NCI-H2227 treated with DMSO at 0.1 percent for 48 hours (cell line): ENCODE results near the gene KHNYN.
A peak's percentile ranks its signal among the peaks of the same experiment; 100 is the strongest.

Experiments used
- DNase-seq: peaks from one replicate; lab custom pipeline; 2025; lab: John Stamatoyannopoulos, UW

Gene KHNYN

GRCh38 chr14:24422694-24423601 lies 6.8 kb upstream of the KHNYN start:
- no peak for DNase-seq

DNA sequence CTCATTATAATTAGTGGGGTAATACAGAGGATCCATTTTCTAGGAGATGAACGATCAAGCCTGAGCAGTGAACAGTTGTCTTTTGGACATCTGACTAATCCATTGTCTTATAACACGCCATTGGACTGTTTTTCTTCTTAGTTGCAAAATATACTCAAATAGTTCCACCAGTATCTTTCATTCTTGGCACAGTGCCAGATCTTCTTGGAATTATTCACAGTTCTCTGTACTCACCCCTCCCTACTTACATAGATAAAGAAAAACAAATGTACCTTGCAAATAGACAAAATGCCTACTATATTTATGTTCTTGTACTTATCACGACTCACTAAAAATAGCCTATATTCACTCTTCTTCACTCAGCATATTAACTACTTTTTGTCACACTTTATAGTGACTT lies 4.0 kb upstream of the KHNYN start:
- DNase-seq: peak; percentile 11

- DNase-seq: no peak
Observed at GRCh38 chr14:24426150-24426911, 3.4 kb upstream of the KHNYN start.

- no peak for DNase-seq
Observed at GRCh38 chr14:24426912-24427536, 2.7 kb upstream of the KHNYN start.

- DNase-seq: no peak
Observed at GRCh38 chr14:24427537-24428508, 1.9 kb upstream of the KHNYN start.

DNA sequence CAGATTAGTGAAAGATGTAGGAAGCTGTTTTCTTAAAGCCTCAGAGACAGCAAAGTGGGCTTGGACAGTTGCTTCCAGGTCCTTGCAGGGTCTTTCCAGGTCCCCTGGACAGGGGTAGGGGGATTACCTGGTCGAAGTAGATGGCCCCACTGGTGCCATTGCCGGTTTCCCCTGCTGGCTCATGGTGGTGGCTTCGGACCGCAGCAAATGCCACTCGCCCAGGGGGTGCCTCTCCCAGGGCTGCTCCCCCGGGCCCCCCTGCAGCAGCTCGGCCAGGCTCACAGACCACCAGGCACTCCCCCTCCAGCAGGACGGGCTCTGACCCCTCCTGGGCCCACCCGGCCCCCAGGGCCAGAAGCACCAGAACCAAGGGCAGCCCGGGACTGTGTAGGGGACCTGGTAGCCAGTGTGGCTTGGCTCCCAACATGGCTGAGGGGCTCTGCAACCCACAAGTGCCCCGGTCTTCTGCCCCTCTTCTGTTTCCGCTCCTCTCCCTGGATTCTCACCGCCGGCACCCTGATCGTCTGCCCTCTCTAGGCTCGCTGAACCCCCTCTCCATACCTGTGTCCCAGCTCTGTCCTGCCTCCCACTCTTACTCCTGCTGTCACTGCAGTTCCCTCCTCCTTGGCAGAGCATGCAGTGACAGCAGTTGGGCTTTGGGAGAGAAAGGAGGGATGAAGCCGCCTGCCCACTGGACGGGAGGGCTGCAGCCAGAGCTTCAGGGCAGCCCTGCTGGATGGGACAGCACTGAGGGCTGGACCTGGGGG lies 943 bp upstream of the KHNYN start:
- DNase-seq: no peak

GRCh38 chr14:24430143-24430681 lies 458 bp downstream of the KHNYN start:
- peak; percentile 54 for DNase-seq

DNA sequence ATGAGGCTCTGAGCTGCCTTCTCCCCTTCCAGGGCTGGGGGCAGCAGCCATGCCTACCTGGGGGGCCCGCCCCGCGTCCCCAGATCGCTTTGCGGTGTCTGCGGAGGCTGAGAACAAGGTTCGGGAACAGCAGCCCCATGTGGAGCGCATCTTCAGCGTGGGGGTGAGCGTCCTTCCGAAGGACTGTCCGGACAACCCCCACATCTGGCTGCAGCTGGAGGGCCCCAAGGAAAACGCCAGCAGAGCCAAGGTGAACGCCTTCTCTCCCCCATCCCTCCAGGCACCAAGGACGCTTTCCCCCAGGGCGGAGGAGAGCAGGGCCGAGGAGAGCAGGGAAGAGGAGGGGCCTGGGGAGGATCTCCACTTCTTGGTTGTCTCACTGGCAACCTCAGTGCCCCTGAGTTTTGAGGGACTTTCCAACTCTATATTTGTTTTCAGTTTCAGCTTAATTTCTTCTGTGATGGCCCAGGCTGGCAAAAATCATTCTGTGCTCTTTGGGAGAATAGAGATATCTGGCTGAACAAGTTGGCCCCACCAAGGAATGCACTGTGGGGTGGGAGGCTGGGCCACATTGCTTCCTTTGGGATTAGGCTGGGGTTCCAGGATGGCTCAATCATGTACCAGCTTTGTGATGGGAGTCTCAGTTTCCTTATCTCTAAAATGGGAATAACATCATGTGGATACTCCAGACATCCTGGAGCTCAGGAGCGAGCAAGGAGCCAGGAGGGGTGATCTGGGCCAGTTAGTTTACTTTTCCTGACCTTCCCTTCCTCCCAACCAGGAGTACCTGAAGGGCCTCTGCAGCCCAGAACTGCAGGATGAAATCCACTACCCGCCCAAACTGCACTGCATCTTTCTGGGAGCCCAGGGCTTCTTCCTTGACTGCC lies 1.2 kb downstream of the KHNYN start:
- no peak for DNase-seq

- peak; percentile 86 for DNase-seq
Observed at GRCh38 chr14:24431569-24432258, 2.0 kb downstream of the KHNYN start.

DNA sequence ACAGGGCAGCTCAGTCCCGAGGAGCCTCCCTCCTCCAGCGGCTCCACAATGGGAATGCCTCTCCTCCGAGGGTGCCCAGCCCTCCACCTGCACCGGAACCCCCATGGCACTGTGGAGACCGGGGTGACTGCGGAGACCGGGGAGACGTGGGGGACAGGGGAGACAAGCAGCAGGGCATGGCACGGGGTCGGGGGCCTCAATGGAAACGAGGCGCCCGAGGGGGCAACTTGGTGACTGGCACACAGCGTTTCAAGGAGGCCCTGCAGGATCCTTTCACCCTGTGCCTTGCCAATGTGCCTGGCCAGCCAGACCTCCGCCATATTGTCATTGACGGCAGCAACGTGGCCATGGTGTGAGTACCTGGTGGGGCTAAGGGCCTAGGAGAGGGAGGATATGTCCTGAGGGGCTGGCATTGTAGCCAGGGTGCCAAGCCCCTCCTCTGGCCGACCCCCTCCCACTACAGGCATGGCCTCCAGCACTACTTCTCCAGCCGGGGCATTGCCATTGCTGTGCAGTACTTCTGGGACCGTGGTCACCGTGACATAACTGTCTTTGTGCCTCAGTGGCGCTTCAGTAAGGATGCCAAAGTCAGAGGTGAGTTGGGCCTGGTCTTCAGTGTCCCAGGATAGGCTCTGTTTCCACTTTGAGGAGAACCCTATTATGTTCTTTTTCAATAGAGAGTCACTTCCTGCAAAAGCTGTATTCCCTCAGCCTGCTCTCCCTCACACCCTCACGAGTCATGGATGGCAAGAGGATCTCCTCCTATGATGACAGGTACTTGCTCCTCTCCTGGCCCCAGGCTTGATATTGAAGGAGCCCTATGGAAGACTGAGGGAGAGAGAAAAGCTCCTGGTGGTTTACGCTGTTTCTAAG lies 2.7 kb downstream of the KHNYN start:
- no peak for DNase-seq

DNA sequence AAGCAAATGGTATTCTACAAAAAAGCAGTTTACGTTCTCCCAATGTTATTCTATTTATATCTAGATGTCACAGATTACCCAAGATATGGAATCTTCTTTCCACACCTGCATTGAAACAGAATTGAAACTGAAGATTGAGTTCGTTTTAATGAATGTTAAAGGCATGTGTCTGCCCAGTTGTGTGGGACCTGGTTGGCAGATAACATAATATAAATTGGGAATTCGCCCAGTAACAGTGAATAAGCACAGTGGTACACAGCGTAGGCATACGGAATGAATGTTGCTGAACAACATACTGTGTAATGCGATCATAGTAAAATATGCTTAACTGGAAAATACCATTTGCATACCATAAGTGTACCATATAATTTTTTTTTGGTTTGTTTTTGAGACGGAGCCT lies 4.3 kb downstream of the KHNYN start:
- DNase-seq: no peak

- no peak for DNase-seq
Observed at GRCh38 chr14:24434676-24435075, 4.9 kb downstream of the KHNYN start.

GRCh38 chr14:24435192-24435810 lies 5.5 kb downstream of the KHNYN start:
- no peak for DNase-seq

DNA sequence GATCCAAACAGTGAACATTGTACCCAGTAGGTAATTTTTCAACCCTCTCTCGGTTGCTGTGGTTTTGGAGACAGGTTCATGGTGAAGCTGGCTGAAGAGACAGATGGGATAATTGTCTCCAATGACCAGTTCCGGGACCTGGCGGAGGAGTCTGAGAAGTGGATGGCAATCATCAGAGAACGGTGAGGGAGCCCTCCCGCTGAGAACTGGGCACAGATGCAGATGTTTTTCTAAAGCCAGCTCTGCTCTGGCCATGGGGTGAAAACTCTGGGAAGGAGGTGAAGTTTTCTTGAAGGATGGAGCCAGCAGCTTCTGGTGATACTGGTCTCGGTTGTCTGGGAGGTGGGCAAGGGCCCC lies 6.2 kb downstream of the KHNYN start:
- peak; percentile 1 for DNase-seq

GRCh38 chr14:24436355-24437019 lies 6.7 kb downstream of the KHNYN start:
- DNase-seq: peak; percentile 66

- DNase-seq: no peak
Observed at GRCh38 chr14:24437020-24437735, 7.4 kb downstream of the KHNYN start.
